GM23248 (cell line): Measurements from ENCODE around the gene CLEC16A. TPM values are rescaled to one million over a fixed set of nuclear protein-coding genes. Genes with fewer than 3 reads are reported as not detected.

Experiments
- DNase-seq: peaks from one replicate; pipeline ENCODE4 v3.0.0-alpha.2; 2015
- H2AFZ ChIP-seq: fragments of 200-600 bp; sonication (generic); 2 replicates; pipeline ENCODE4 v1.6.1; 2016; ENCODE audit warnings: antibody characterized with exemption
- H3F3A ChIP-seq: fragments of 200-600 bp; sonication (generic); 2 replicates; pipeline ENCODE4 v1.6.1; 2016; ENCODE audit warnings: mild to moderate bottlenecking, antibody characterized with exemption, mixed run types; ENCODE audit not compliant: insufficient read depth
- H3K27ac ChIP-seq: fragments of 200-600 bp; sonication (generic); 2 replicates; pipeline ENCODE4 v1.5.1; 2016; ENCODE audit warnings: mild to moderate bottlenecking
- H3K27me3 ChIP-seq: fragments of 200-600 bp; sonication (generic); replicated peaks from 2 replicates; pipeline ENCODE4 v1.6.1; 2016; ENCODE audit warnings: mild to moderate bottlenecking; ENCODE audit not compliant: insufficient read depth
- H3K36me3 ChIP-seq: fragments of 200-600 bp; sonication (generic); 2 replicates; pipeline ENCODE4 v1.6.1; 2016; ENCODE audit warnings: low read depth, mild to moderate bottlenecking
- H3K4me1 ChIP-seq: fragments of 200-600 bp; sonication (generic); 2 replicates; pipeline ENCODE4 v1.6.1; 2016; ENCODE audit warnings: mild to moderate bottlenecking; ENCODE audit not compliant: insufficient read depth
- H3K4me2 ChIP-seq: fragments of 200-600 bp; sonication (generic); one replicate; pipeline ENCODE4 v1.6.1; 2016; ENCODE audit warnings: mild to moderate bottlenecking; ENCODE audit not compliant: unreplicated experiment
- H3K4me3 ChIP-seq: fragments of 200-600 bp; sonication (generic); 2 replicates; pipeline ENCODE4 v1.5.1; 2016; ENCODE audit warnings: mild to moderate bottlenecking
- H3K79me2 ChIP-seq: fragments of 200-600 bp; sonication (generic); 2 replicates; pipeline ENCODE4 v1.6.1; 2016; ENCODE audit warnings: mild to moderate bottlenecking; ENCODE audit not compliant: insufficient read depth
- H3K9ac ChIP-seq: fragments of 200-600 bp; sonication (generic); 2 replicates; pipeline ENCODE4 v1.6.1; 2016; ENCODE audit warnings: mild to moderate bottlenecking
- H3K9me2 ChIP-seq: fragments of 200-600 bp; sonication (generic); 2 replicates; pipeline ENCODE4 v1.6.1; 2016; ENCODE audit warnings: mixed run types, mild to moderate bottlenecking, moderate library complexity; ENCODE audit not compliant: insufficient read depth
- H3K9me3 ChIP-seq: fragments of 200-600 bp; sonication (generic); one replicate; pipeline ENCODE4 v1.6.1; 2017; ENCODE audit warnings: low read depth
- H4K20me1 ChIP-seq: fragments of 200-600 bp; sonication (generic); 2 replicates; pipeline ENCODE4 v1.6.0; 2016; ENCODE audit not compliant: insufficient read depth
- EZH2 ChIP-seq: fragments of 200-600 bp; sonication (generic); IDR thresholded peaks from 2 replicates; pipeline ENCODE4 v1.6.1; 2018; ENCODE audit warnings: antibody characterized with exemption, mild to moderate bottlenecking; ENCODE audit not compliant: insufficient read depth, poor library complexity, severe bottlenecking
- EZH2phosphoT487 ChIP-seq: fragments of 200-600 bp; sonication (generic); IDR thresholded peaks from 2 replicates; pipeline ENCODE4 v1.6.1; 2018; ENCODE audit warnings: antibody characterized with exemption, moderate library complexity, mild to moderate bottlenecking, low read depth; ENCODE audit not compliant: insufficient read depth
- WGBS, 2 experiments: methylation state at CpG; one replicate each; pipeline ENCODE4 v1.1.6; 2015 to 2017; ENCODE audit warnings: low lambda C conversion rate in 2 of 2, low coverage in 1 of 2; ENCODE audit errors: missing lambda C conversion rate in 2 of 2; 5-methylcytosine and 5-hydroxymethylcytosine counted together
- in situ Hi-C: fragments of 300-500 bp; cut with MboI; formaldehyde crosslinking; loops from 2 replicates; pipeline ENCODE4 v1.15.0; 2020
- polyA plus RNA-seq: library from polyadenylated mRNA; unstranded; fragments of >200 nt; fragmentation: Nextera tagmentation; extraction: Ambion mirVana; gene quantifications from 2 replicates; pipeline ENCODE4 v1.2.1, GENCODE V29; 2016
- total RNA-seq: library from RNA; depleted of rRNA; stranded (reverse); fragments of >200 nt; shearing (Covaris generic); gene quantifications from 2 replicates; pipeline ENCODE4 v1.2.3, GENCODE V29; 2014

CLEC16A gene
- total and polyA plus RNA-seq, 2 experiments from 2014 or later: 13.2 to 21.4 TPM

DNA sequence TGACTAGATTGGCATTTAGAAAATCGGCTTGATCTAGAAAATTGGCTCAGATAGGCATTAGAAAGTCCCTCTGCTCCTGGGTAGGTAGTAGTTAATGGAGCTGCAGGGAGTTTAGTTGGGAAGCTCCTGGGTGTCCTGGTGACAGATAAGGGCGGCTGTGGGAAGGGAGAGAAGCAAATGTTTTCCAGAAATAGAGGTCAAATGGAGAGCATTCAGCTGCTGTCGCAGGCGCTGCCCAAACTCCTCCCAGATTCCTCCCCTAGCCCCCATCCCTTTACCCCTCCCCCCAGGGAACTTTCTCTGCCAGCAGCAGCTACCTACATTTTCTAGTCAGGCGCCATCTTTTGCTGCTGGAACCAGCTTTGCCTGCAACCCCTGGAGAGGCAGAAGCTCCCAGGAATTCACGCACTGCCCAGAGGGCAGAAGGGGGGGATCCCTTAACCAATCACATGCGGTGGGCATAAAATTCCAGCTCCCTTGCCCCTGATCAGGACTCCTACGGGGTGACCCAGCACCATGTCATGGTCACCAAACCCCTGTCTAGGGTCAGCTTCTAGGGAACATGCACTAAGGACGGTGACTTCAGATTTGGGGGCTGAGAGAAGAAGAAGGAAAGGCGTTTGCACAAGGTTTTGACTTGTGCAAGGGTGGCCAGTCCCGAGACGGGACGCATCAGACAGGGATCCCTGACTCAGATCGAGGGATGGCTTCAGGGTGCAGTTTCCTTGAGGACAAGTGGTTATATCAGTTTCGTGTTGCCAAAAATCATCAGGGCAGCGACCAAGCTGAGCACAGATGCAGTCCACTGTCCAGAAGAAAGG is 267.8 kb downstream of the CLEC16A start:
- H3K9me3 ChIP-seq: no peaks in the 10 kb centered on the region
- no peak overlapping the region for H3K27ac ChIP-seq
- H3K9me2 ChIP-seq: no peaks in the 10 kb centered on the region
- DNase-seq: no peak
- TF ChIP-seq EZH2phosphoT487: no peak
- no peak for TF ChIP-seq EZH2
- in situ Hi-C loops: no loop called here
- no peaks in the 10 kb centered on the region for H3K36me3 ChIP-seq
- H3K4me2 ChIP-seq: no peak overlapping the region
- H3F3A ChIP-seq: no peaks in the 10 kb centered on the region
- H2AFZ ChIP-seq: no peak overlapping the region
- H3K4me3 ChIP-seq: no peak overlapping the region
- no peaks in the 10 kb centered on the region for H3K79me2 ChIP-seq
- no peaks in the 10 kb centered on the region for H3K4me1 ChIP-seq
- WGBS, 2 experiments: 53 to 60% methylated on average over 16 of the region's 16 CpGs
- H4K20me1 ChIP-seq: no peaks in the 10 kb centered on the region
- H3K9ac ChIP-seq: no peak overlapping the region
- peaks cover 5% of the 10 kb centered on the region; the same call in 1 of the 2 replicates for H3K27me3 ChIP-seq

DNA sequence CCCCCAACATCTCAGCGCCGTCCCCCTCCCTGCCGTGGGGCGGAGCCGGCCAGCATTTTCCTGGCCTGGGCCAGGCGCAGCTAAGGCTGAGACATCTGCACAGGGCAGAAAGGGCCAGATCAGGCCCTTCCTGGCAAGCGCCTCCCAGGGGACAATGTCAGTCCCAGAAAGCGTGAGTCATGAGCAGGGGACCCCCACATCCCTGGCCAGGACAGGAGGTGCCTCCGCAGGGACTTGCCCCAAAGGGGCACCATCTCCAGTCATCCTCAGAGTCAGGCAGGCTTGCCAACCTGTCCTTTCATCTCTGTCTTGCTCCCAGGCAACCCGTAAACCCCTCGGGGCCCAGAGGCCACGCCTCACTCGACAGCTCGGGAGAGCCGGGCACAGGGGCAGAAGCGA is 268.4 kb downstream of the CLEC16A start:
- in situ Hi-C loops: no loop called here
- H3K9ac ChIP-seq: no peak overlapping the region
- no peaks in the 10 kb centered on the region for H3K4me1 ChIP-seq
- no peak for TF ChIP-seq EZH2
- no peak for TF ChIP-seq EZH2phosphoT487
- H3K9me2 ChIP-seq: no peaks in the 10 kb centered on the region
- H2AFZ ChIP-seq: no peak overlapping the region
- no peak overlapping the region for H3K4me3 ChIP-seq
- H3K27ac ChIP-seq: no peak overlapping the region
- H3K4me2 ChIP-seq: no peak overlapping the region
- no peaks in the 10 kb centered on the region for H3F3A ChIP-seq
- H4K20me1 ChIP-seq: no peaks in the 10 kb centered on the region
- H3K9me3 ChIP-seq: no peaks in the 10 kb centered on the region
- H3K27me3 ChIP-seq: peaks cover 5% of the 10 kb centered on the region; the same call in 1 of the 2 replicates
- H3K79me2 ChIP-seq: no peaks in the 10 kb centered on the region
- H3K36me3 ChIP-seq: no peaks in the 10 kb centered on the region
- WGBS, 2 experiments: 90 to 94% methylated on average over 16 of the region's 16 CpGs
- no peak for DNase-seq

DNA sequence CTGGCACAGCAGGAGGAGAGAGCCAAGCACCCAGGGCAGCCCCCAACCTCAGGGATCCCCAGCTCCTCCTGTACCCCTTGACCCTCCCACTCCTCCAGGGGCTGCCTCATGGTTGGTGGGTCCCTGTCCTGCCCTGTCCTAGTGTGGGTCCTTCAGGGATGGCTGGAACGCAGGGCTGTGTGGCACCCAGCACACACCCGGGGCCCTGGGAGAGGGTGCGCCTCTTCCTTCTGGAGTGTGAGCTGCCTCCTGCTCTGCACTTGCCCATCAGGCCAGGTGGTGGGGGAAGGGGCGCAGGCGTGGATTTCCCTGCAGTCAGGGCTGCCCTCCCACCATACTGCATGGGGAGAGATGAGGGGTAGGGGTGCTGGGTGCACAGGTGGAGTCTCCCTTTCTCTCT is 269.0 kb downstream of the CLEC16A start:
- H3K4me2 ChIP-seq: no peak overlapping the region

DNA sequence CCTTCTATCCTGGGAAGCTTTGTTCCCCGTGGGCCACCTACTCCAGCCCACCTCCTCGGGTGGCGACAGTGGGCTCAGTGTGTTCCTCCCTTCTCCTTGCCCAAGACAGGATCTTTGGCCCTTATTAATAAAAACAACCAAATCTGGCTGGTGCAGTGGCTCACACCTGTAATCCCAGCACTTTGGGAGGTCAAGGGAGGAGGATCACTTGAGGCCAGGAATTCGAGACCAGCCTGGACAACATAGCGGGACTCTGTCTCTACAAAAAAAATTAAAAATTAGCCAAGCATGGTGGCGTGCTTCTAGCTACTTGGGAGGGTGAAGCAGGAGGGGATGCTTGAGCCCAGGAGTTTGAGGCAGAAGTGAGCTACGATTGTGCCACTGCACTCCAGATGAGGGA is 269.4 kb downstream of the CLEC16A start:
- in situ Hi-C loops: no loop called here
- Histone ChIP-seq H3K4me1 (no peaks in the 10 kb centered on the region), H2AFZ (no peak overlapping the region), H3K27me3 (peaks cover 5% of the 10 kb centered on the region; the same call in 1 of the 2 replicates), H3K9me3 (no peaks in the 10 kb centered on the region), H3K27ac (no peak overlapping the region), H3K4me3 (no peak overlapping the region), H3F3A (no peaks in the 10 kb centered on the region), H3K36me3 (no peaks in the 10 kb centered on the region), H3K4me2 (no peak overlapping the region), H4K20me1 (no peaks in the 10 kb centered on the region), H3K79me2 (no peaks in the 10 kb centered on the region), H3K9me2 (no peaks in the 10 kb centered on the region), H3K9ac (no peak overlapping the region)
- no peak for TF ChIP-seq EZH2
- no peak for TF ChIP-seq EZH2phosphoT487
- 83 to 90% methylated on average over 7 of the region's 7 CpGs for WGBS, 2 experiments
- no peak for DNase-seq

More for the DNA sequence above, 269.0 kb downstream of the CLEC16A start:
- H3K9me3 ChIP-seq: no peaks in the 10 kb centered on the region
- H3K36me3 ChIP-seq: no peaks in the 10 kb centered on the region
- in situ Hi-C loops: no loop called here
- H3K27me3 ChIP-seq: peaks cover 5% of the 10 kb centered on the region; the same call in 1 of the 2 replicates
- H3K9ac ChIP-seq: no peak overlapping the region
- no peak overlapping the region for H3K4me3 ChIP-seq
- no peaks in the 10 kb centered on the region for H3K79me2 ChIP-seq
- no peaks in the 10 kb centered on the region for H4K20me1 ChIP-seq
- TF ChIP-seq EZH2 (no peak), EZH2phosphoT487 (no peak)
- no peaks in the 10 kb centered on the region for H3F3A ChIP-seq
- no peak overlapping the region for H2AFZ ChIP-seq
- 89 to 96% methylated on average over 5 of the region's 5 CpGs for WGBS, 2 experiments
- no peaks in the 10 kb centered on the region for H3K9me2 ChIP-seq
- H3K4me1 ChIP-seq: no peaks in the 10 kb centered on the region
- no peak overlapping the region for H3K27ac ChIP-seq
- DNase-seq: no peak
